Heart right ventricle (tissue), 16 donors: Measurements from ENCODE around the gene ZSCAN5C. TPM values are rescaled to one million over a fixed set of nuclear protein-coding genes. Genes with fewer than 3 reads are reported as not detected.
"Not testable (repeated sequence)": the region's sequence is repeated elsewhere in the genome, so short reads cannot be mapped to it uniquely, and the experiment has no call there.

Experiments
- ATAC-seq, 8 donors: fragments of 200-7000 bp; cut with Tn5 transposase; one replicate each; pipeline ENCODE4 v1.9.1; 2020; ENCODE audit warnings: mild to moderate bottlenecking in 8 of 8, moderate library complexity in 8 of 8, moderate number of reproducible peaks in 1 of 8
- DNase-seq, 2 donors: peaks; one replicate each; pipeline ENCODE4 v3.0.0-alpha.2; 2020
- H3K27ac ChIP-seq, 10 donors: fragments of 200-600 bp; sonication (generic) in 2 of 10; one replicate each; pipeline versions ENCODE4 v1.5.0 to v1.8.0; 2020 to 2022; ENCODE audit warnings: mild to moderate bottlenecking in 3 of 10
- H3K27me3 ChIP-seq, 7 donors: fragments of 200-600 bp; one replicate each; pipeline ENCODE4 v1.8.0; 2021 to 2022; ENCODE audit warnings: mild to moderate bottlenecking in 2 of 7
- H3K36me3 ChIP-seq, 9 donors: fragments of 200-600 bp; sonication (generic) in 1 of 9; one replicate each; pipeline versions ENCODE4 v1.5.0 to v1.8.0; 2020 to 2022; ENCODE audit warnings: mild to moderate bottlenecking in 2 of 9
- H3K4me1 ChIP-seq, 9 donors: fragments of 200-600 bp; sonication (generic) in 1 of 9; one replicate each; pipeline versions ENCODE4 v1.5.0 to v1.8.0; 2020 to 2022; ENCODE audit warnings: mild to moderate bottlenecking in 4 of 9
- H3K4me3 ChIP-seq, 10 donors: fragments of 200-600 bp; sonication (generic) in 2 of 10; one replicate each; pipeline versions ENCODE4 v1.5.0 to v1.8.0; 2020 to 2022; ENCODE audit warnings: mild to moderate bottlenecking in 7 of 10, moderate library complexity in 2 of 10
- H3K9me3 ChIP-seq, 11 donors: fragments of 200-600 bp in 10 of 11; sonication (generic) in 2 of 11; one replicate each; pipeline versions ENCODE4 v1.5.0 to v1.8.0; 2013 to 2022; ENCODE audit warnings: mild to moderate bottlenecking in 2 of 11, control low read depth in 1 of 11, moderate library complexity in 1 of 11
- CTCF ChIP-seq, 9 donors: fragments of 200-600 bp; sonication (generic) in 2 of 9; IDR thresholded peaks; one replicate each; pipeline versions ENCODE4 v1.5.0 to v1.8.0; 2021 to 2022; ENCODE audit warnings: antibody characterized with exemption in 9 of 9, mild to moderate bottlenecking in 5 of 9, moderate library complexity in 1 of 9
- WGBS, 2 donors: extraction: QIAGEN DNeasy Blood & Tissue Kit; methylation state at CpG; one replicate each; pipeline ENCODE4 v1.1.7; 2013; ENCODE audit warnings: inconsistent platforms in 1 of 2; 5-methylcytosine and 5-hydroxymethylcytosine counted together
- intact Hi-C, 10 donors: fragments of 100-400 bp; cut with DNase I; formaldehyde crosslinking; loops; one replicate each; pipeline versions ENCODE4 v1.11.1 to v1.14.2; 2022
- polyA plus RNA-seq, 2 donors: library from polyadenylated mRNA; stranded (reverse); fragments of 200-250 nt; gene quantifications; one replicate each; pipeline ENCODE4 v1.2.3, GENCODE V29; 2013
- total RNA-seq, 10 donors: library from RNA; stranded (reverse); fragmentation: NEBNext Ultra II Directional in 3 of 10; extraction: Animal tissue kit (Norgen Biotek cat#: 25700) in 3 of 10; gene quantifications; one replicate each; pipeline versions ENCODE4 v1.2.1 to v1.2.4, GENCODE V29; 2021 to 2023
- donor health status: Arrhythmogenic right ventricular cardiomyopathy.
- donor health status: ischemic (EF 13 %, LVEDD 7.1; RV severe dilation, severe dysfunction).
- donor health status: healthy with polysubstance abuse.
- donor health status: DM: no; HTN: yes; CAD: no.
- donor health status: DM: no; HTN: no; CAD: no.
- donor health status: ischemic (EF 25% LVEDD 6.9; RV normal size, moderate dysfunction).
- donor health status: ischemic (EF 25% LVEDD 5.7; RV mildly dilated, moderate dysfunction).
- donor health status: healthy.
- donor health status: DM: yes; HTN: yes; CAD: no.
- donor health status: Ischemic cardiomyopathy.
- donor health status: ischemic (EF 35%, LVEDD 5.7; RV mildly dilated, moderate dysfunction).
- donor health status: nonischemic (EF 11% LVEDD 7.7; RV severe dilation, severe dysfunction).
- donor health status: DM: yes; HTN: yes; CAD: no.
- donor health status: PGD.
- donor health status: ischemic (EF 29% LVEDD 5.4; RV normal size, mild dysfunction).
- donor health status: nonischemic (EF 23%, LVEDD 6.1; RV moderate dilation, normal function).

The ZSCAN5C gene
- total and polyA plus RNA-seq, 12 donors = not detected

DNA sequence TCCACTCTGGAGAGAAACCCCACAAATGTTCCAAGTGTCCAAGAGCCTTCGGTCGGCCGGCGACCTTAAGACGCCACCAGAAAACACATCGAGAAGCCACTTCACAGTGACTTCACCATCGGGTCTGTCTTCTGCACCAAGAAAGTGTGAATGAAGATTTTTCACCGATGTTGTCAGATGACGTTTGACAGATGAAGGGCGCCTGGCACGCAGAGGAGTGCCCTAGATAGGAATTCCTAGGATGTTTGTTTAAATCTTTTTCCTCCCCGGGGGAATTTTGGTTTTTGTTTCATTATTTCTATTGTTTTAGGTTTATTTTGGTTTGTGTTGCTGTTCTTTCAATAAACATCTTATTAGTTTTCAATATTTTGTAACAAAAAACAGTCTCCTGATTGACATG is 7.0 kb downstream of the ZSCAN5C start:
- DNase-seq (no peak), ATAC-seq (no peak)
- Histone ChIP-seq H3K9me3 (no peaks in the 10 kb centered on the region), H3K4me1 (no peaks in the 10 kb centered on the region), H3K27ac (no peak overlapping the region), H3K27me3 (peaks cover 0 to 11% (median 0%) of the 10 kb centered on the region in 7 donors), H3K36me3 (no peaks in the 10 kb centered on the region), H3K4me3 (no peak overlapping the region)
- no peak for TF ChIP-seq CTCF (IDR thresholded peaks at IDR 0.05)
- intact Hi-C loops = no loop called here
- 70 to 73% methylated on average over 12 of the region's 12 CpGs for WGBS, 2 donors

GRCh38 chr19:56210036-56210435 is 8.0 kb downstream of the ZSCAN5C start:
- WGBS, 2 donors = 88 to 91% methylated on average over 9 of the region's 9 CpGs
- H3K4me1 ChIP-seq, H3K27ac ChIP-seq, H3K4me3 ChIP-seq, H3K9me3 ChIP-seq, DNase-seq, ATAC-seq, intact Hi-C loops, H3K36me3 ChIP-seq: not testable (repeated sequence)
- H3K27me3 ChIP-seq = peaks cover 0 to 10% (median 3%) of the 10 kb centered on the region in 7 donors

DNA sequence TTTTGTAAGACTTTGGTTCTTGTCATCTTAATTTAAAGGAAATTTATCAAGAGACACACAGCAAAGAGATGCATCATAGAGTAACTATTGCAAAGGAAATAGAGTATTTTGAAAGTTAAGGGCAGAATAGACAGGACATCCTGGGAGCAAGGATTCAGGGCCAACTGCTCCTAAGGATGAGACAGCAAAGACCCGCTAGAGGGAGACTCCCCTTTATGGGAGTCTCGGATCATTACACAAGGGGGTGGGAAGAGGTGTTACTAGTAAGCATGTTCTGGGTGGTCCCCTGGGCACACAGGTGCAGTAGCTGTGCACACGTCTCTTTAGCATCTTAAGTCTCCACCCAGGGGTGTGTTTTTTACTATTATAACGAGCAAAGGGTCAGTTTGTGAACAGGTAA is 9.6 kb downstream of the ZSCAN5C start:
- WGBS, 2 donors = 67 to 77% methylated on average over 4 of the region's 4 CpGs
- Histone ChIP-seq H3K9me3 (no peaks in the 10 kb centered on the region), H3K4me3 (no peak overlapping the region), H3K27ac (no peak overlapping the region), H3K27me3 (peaks cover 0 to 11% (median 4%) of the 10 kb centered on the region in 7 donors), H3K36me3 (no peaks in the 10 kb centered on the region), H3K4me1 (peaks cover 0 to under 1% (median 0%) of the 10 kb centered on the region in 9 donors)
- no peak for TF ChIP-seq CTCF (IDR thresholded peaks at IDR 0.05)
- intact Hi-C loops = no loop called here
- DNase-seq = no peak
- ATAC-seq = no peak

DNA sequence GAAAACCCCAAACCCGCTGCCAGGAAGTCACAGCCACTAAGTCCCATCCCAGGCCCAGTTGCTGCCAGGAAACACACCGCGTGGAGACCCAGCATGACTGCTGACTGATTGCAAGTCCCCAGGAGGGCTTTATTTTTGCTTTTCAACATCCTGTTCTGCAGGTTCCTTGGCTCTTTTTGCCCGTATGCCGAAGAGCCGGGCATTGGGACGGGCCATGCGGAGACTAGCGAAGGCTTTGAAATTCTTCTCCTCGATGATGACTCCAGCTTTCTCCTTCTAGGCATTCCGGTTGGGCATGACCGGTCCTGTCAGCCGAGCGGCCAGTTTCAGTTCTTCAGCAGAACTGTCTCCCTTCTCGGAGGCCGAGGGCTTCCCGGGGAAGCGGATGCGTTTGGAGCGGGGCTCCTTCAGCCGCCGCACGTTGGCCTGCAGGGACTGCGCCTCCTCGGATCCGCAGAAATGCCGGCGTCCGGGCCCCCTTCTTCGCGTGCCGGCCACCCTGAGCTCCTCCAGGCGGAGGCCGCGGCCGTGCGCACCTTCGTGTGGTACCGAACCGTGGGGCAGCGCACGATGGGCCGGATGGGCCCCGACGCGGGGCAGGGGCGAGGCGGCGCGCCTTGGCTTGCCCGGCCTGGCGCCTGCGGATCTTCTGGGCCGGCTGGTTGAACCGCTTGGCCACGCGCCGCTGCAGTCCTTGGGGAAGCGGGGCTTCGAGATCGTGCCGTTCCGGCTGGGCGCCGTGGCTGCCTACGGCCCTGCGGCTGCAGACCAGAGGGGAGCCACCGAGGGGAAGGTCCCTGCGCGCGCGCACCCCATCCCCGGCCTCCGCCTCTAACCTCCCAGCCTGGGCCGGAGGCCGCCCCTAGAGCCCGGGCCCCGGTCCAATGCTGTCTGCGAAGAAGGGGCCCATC is 15.2 kb downstream of the ZSCAN5C start:
- intact Hi-C loops = no loop called here
- ATAC-seq = peak in 4 of 8 donors; percentile 16 to 61 (median 36)
- H3K27me3 ChIP-seq = peaks cover 0 to 18% (median 7%) of the 10 kb centered on the region in 7 donors
- TF ChIP-seq CTCF (IDR thresholded peaks at IDR 0.05) = no peak
- 4 to 5% methylated on average over 62 to 79 of the region's 79 CpGs for WGBS, 2 donors
- peaks cover 0 to 11% (median 6%) of the 10 kb centered on the region in 9 donors for H3K4me1 ChIP-seq
- no peaks in the 10 kb centered on the region for H3K9me3 ChIP-seq
- H3K4me3 ChIP-seq = peak overlapping the region; percentile 10 to 55 (median 50)
- H3K27ac ChIP-seq = peak overlapping the region in 1 of 10 donors; percentile 7
- peaks cover 0 to 6% (median 0%) of the 10 kb centered on the region in 9 donors for H3K36me3 ChIP-seq
- DNase-seq = peak; percentile 4 to 20

DNA sequence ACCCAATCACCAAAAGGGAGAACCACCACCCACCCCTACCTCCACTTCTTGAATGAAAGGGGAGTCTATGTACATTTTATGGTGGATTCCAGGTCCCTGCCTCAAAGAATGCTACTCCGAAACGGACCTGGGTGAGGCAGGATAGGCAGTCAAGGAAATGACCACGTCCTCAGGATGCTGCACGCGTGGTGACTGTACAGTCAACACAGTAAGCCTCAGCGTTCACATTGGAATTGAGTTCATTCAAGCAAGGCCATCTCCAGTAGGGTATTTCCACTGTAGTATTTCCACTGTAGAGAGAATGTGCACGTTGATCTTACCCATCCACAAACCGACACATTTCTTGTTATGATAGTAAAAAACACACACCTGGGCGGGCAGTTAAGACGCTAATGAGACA is 16.9 kb downstream of the ZSCAN5C start:
- intact Hi-C loops = no loop called here
- DNase-seq = no peak
- H3K4me1 ChIP-seq = peaks cover 0 to 11% (median 6%) of the 10 kb centered on the region in 9 donors
- WGBS, 2 donors = 85% methylated on average over 10 of the region's 10 CpGs
- no peak for TF ChIP-seq CTCF (IDR thresholded peaks at IDR 0.05)
- H3K4me3 ChIP-seq = no peak overlapping the region
- no peak overlapping the region for H3K27ac ChIP-seq
- peaks cover 0 to 18% (median 7%) of the 10 kb centered on the region in 7 donors for H3K27me3 ChIP-seq
- no peaks in the 10 kb centered on the region for H3K9me3 ChIP-seq
- peaks cover 0 to 11% (median 0%) of the 10 kb centered on the region in 9 donors for H3K36me3 ChIP-seq
- no peak for ATAC-seq
